T-helper 1 cell treated with Interleukin-12 subunit alpha and Interleukin-12 subunit beta and Interleukin-4 antibody, amounts not matched to agents 30 μg/mL and 1 μg/mL, for 36 hours (primary cell): ENCODE measurements around the gene POLR1B.
"Not testable (repeated sequence)": the region's sequence is repeated elsewhere in the genome, so short reads cannot be mapped to it uniquely, and the experiment has no call there.

Source experiments
- H3K27ac Mint-ChIP-seq: one replicate; pipeline ENCODE4 v1.8.0; 2021; ENCODE audit warnings: mild to moderate bottlenecking, mixed read lengths
- H3K27me3 Mint-ChIP-seq: one replicate; pipeline ENCODE4 v1.8.0; 2021; ENCODE audit warnings: low read depth, mixed read lengths
- H3K36me3 Mint-ChIP-seq: one replicate; pipeline ENCODE4 v1.8.0; 2021; ENCODE audit warnings: low read depth, mixed read lengths
- H3K4me1 Mint-ChIP-seq: one replicate; pipeline ENCODE4 v1.8.0; 2021; ENCODE audit warnings: low read depth, mixed read lengths
- H3K4me3 Mint-ChIP-seq: one replicate; pipeline ENCODE4 v1.8.0; 2021; ENCODE audit warnings: mild to moderate bottlenecking, moderate library complexity, mixed read lengths
- H3K9me3 Mint-ChIP-seq: one replicate; pipeline ENCODE4 v1.8.0; 2021; ENCODE audit warnings: mixed read lengths

The POLR1B gene

DNA sequence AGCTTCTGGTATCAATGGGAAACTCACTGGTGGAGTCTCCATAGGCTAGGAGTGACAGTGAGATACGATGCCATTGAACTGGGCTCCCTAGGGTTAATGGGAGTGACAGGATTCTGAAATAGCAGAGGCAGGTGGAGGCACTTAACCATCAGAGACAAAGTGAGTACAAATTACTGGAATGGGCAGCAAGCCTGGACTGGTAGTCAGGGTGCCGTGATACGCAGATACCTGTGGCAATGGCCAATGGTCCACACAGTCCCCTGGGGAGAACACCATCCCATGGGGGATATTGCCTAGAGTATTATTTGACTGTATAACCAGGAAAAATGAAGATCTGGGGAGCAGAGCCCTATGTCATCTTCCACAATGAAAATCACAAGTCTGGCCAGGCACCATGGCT, 59.5 kb downstream of the POLR1B start:
- Mint-ChIP-seq H3K36me3 (peaks cover 2% of the 10 kb centered on the region), H3K9me3 (no peaks in the 10 kb centered on the region), H3K4me1 (peaks cover 5% of the 10 kb centered on the region), H3K4me3 (no peak overlapping the region), H3K27me3 (no peaks in the 10 kb centered on the region), H3K27ac (no peak overlapping the region)

DNA sequence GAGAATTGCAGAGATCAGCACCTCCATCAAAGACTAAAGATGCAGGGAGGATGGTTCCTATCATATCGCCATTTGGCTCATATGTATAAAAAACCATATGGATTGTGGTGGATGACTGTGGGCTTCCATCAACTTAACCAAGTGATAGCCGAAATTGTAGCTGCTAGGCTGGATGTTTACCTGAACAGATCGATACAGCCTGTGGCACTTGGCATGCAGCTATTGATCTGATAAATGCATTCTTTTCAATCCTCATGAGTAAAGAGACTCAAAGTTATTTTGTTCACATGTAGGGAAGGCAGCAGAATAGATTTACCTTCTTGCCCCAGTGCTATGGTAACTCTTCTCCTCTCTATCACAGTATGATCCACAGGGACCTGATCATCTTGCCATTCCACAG, 60.7 kb downstream of the POLR1B start:
- Mint-ChIP-seq H3K27ac (no peak overlapping the region), H3K4me3 (no peak overlapping the region), H3K36me3 (peaks cover 2% of the 10 kb centered on the region), H3K9me3 (no peaks in the 10 kb centered on the region), H3K4me1 (peaks cover 5% of the 10 kb centered on the region), H3K27me3 (no peaks in the 10 kb centered on the region)

DNA sequence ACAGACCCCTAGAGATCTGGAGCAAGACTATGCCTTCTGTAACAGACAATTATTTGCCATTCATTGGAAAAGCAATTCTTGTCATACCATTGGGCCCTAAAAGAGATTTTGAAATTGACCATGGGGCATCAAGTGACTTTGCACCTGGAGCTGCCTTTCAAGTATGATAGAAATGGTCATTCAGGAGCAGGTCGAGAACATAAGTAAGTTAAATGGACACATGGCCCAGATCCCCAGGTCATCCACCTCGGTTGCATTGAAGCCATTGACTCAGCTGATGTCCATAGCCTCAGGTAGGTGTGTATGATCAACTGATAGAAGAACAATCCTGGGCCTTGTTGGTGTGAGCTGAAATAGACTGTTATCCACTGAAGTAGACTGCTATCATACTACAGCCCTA, 61.5 kb downstream of the POLR1B start:
- Mint-ChIP-seq H3K36me3 (peaks cover 2% of the 10 kb centered on the region), H3K27me3 (no peaks in the 10 kb centered on the region), H3K4me1 (peaks cover 5% of the 10 kb centered on the region), H3K9me3 (no peaks in the 10 kb centered on the region), H3K4me3 (no peak overlapping the region), H3K27ac (no peak overlapping the region)

DNA sequence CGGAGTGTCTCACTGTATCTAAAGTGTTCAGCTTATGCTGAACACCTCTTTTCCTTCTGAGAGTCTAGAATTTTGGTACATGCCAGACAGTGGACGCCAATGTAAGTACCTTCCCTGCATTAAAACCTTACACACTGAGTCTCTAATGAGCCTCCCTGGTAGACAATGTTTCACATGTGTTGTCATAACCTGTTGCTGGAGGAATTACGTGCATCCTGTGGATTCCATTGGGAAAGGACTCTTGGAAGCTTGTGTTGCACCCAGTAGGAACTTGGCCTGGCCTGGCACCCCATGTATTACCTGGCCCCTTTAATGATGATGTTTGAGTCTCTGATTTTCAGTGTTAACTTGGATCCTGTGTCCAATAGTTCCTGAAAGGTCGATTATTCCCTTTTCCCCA, 62.7 kb downstream of the POLR1B start:
- peaks cover 5% of the 10 kb centered on the region for H3K36me3 Mint-ChIP-seq
- H3K27me3 Mint-ChIP-seq, result peaks cover 5% of the 10 kb centered on the region
- H3K4me1 Mint-ChIP-seq, result peaks cover 3% of the 10 kb centered on the region
- H3K9me3 Mint-ChIP-seq, result no peaks in the 10 kb centered on the region
- H3K27ac Mint-ChIP-seq, result no peak overlapping the region
- no peak overlapping the region for H3K4me3 Mint-ChIP-seq

DNA sequence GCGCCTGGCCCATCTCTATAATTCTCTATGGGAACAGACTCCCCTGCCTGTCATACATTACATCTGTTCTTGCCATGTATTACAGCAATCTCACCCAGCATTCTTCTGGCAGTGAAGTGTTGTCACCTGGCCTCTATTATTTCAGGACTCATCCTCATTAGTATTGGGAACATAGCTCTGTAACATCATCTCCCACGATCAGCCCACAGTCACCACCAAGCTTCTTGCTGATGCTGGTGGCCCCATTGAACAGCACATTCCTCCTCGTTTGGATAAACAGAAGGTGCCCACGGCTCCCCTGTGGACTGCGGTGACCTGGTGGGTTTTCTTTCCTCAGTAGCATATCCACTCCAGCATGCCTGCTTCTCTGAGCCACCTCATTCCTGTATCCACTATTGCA, 63.7 kb downstream of the POLR1B start:
- H3K9me3 Mint-ChIP-seq, result no peaks in the 10 kb centered on the region
- H3K27ac Mint-ChIP-seq, result no peak overlapping the region
- no peaks in the 10 kb centered on the region for H3K4me1 Mint-ChIP-seq
- H3K4me3 Mint-ChIP-seq, result no peak overlapping the region
- peaks cover 8% of the 10 kb centered on the region for H3K36me3 Mint-ChIP-seq
- peaks cover 15% of the 10 kb centered on the region for H3K27me3 Mint-ChIP-seq

DNA sequence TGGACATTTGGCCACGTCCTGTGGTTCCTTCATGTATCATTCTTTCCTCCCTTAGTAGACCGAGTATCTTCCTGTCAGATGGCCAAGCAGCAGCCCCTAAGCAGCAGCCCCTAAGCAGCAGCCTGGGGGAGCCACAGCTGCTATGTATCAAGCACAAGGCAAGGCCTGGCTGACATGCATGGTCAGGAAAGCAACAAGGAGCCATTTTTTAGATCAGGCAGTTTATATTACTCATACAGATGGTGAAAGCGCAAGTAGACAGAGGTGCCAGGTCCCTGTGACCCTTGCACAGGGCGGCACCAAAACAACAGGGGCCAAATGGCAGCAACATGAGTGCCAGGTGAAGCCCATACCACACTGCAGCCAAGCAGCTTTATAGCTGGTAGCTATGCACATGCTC, 64.3 kb downstream of the POLR1B start:
- Mint-ChIP-seq H3K27me3 (peaks cover 21% of the 10 kb centered on the region), H3K27ac (no peak overlapping the region), H3K4me3 (no peak overlapping the region), H3K36me3 (peaks cover 8% of the 10 kb centered on the region), H3K9me3 (no peaks in the 10 kb centered on the region), H3K4me1 (no peaks in the 10 kb centered on the region)

DNA sequence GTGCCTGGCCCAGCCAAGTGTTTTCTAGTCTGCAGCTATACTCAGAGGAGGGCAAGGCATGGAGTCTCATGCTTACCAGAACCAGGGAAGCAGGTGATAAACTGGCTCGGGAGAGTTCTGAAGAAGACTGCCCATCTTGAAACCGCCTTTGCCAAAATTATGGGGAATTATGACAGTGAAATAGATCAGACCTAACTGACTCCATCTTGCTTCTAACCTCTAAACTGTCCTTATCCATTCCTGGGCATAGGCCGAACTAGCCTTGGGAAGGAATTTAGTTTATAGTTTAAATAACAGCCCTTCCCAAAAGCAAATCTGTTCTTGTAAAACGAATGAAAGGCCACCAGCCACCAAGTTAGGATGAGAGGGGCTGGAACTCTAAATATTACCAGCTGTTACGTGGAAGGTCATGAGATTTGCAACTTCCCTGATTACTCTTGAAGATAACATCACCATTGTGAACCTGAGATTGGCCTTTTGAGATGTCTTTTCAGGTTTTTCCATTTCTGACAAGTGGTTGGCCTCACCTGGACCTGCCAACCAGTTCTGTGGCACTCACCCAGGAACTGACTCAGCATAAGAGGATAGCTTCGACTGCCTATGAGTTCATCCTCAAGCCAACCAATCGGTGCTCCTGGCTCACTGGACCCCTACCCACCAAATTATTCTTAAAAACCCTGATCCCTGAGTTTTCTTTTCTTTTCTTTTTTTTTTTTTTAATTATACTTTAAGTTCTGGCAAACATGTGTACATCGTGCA, 65.6 kb downstream of the POLR1B start:
- no peaks in the 10 kb centered on the region for H3K9me3 Mint-ChIP-seq
- peaks cover 11% of the 10 kb centered on the region for H3K36me3 Mint-ChIP-seq

DNA sequence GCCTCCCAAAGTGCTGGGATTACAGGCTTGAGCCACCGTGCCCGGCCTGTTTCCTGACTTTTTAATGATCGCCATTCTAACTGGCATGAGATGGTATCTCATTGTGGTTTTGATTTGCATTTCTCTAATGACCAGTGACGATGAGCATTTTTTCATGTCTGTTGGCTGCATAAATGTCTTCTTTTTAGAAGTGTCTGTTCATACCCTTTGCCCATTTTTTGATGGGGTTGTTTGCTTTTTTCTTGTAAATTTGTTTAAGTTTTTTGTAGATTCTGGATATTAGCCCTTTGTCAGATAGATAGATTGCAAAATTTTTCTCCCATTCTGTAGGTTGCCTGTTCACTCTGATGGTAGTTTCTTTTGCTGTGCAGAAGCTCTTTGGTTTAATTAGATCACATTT, 67.1 kb downstream of the POLR1B start:
- not testable (repeated sequence) for H3K27ac Mint-ChIP-seq
- H3K27me3 Mint-ChIP-seq, result peaks cover 43% of the 10 kb centered on the region

More for the DNA sequence above, 65.6 kb downstream of the POLR1B start:
- Mint-ChIP-seq H3K4me3 (no peak overlapping the region), H3K27me3 (peaks cover 31% of the 10 kb centered on the region), H3K4me1 (no peaks in the 10 kb centered on the region), H3K27ac (no peak overlapping the region)

DNA sequence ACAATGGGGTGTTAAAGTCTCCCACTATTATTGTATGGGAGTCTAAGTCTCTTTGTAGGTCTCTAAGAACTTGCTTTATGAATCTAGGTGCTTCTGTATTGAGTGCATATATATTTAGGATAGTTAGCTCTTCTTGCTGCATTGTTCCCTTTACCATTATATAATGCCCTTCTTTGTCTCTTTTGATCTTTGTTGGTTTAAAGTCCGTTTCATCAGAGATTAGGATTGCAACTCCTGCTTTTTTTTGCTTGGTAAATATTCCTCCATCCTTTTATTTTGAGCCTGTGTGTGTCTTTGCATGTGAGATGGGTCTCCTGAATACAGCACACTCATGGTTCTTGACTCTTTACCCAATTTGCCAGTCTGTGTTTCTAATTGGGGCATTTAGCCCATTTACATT, 70.0 kb downstream of the POLR1B start:
- H3K27ac Mint-ChIP-seq, H3K9me3 Mint-ChIP-seq, H3K4me3 Mint-ChIP-seq, H3K4me1 Mint-ChIP-seq: not testable (repeated sequence)
- Mint-ChIP-seq H3K27me3 (peaks cover 43% of the 10 kb centered on the region), H3K36me3 (peaks cover 11% of the 10 kb centered on the region)

More for the DNA sequence above, 67.1 kb downstream of the POLR1B start:
- peaks cover 11% of the 10 kb centered on the region for H3K36me3 Mint-ChIP-seq
- not testable (repeated sequence) for H3K9me3 Mint-ChIP-seq, H3K4me1 Mint-ChIP-seq, H3K4me3 Mint-ChIP-seq

DNA sequence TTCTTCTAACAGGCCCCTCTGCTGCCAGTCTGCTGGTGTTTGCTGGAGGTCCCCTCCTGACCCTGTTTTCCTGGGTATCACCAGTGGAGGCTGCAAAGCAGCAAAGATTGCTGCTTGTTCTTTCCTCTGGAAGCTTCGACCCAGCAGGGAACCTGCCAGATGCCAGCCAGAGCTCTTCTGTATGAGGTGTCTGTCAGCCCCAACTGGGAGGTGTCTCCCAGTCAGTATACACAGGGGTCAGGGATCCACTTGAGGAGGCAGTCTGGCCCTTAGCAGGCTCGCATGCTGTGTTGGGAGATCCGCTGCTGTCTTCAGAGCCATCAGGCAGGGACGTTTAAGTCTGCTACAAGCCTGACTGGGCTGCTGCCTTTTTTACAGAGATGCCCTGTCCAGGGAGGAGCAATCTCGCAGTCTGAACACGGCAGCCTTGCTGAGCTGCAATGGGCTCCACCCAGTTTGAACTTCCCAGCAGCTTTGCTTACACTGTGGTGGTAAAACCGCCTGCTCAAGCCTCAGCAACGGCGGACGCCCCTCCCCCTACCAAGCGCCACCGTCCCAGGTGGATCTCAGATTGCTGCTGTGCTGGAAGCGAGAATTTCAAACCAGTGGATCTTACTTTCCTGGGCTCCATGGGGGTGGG, 72.1 kb downstream of the POLR1B start:
- Mint-ChIP-seq H3K36me3 (peaks cover 11% of the 10 kb centered on the region), H3K9me3 (no peaks in the 10 kb centered on the region), H3K27ac (no peak overlapping the region), H3K27me3 (peaks cover 43% of the 10 kb centered on the region), H3K4me3 (no peak overlapping the region), H3K4me1 (no peaks in the 10 kb centered on the region)

DNA sequence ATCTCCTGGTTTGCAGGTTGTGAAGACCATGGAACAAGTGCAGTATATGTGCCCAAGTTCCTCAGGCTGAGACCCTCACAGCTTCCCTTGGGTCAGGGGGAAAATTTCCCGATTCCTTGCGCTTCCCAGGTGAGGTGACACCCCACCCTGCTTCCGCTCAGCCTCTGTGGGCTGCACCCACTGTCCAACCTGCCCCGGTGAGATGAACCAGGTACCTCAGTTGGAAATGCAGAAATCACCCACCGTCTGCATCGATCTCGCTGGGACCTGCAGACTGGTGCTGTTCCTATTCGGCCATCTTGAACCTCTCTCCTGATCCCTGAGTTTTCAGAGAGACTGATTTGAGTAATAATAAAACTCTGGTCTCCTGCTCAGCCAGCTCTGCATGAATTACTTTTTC, 72.8 kb downstream of the POLR1B start:
- Mint-ChIP-seq H3K9me3 (no peaks in the 10 kb centered on the region), H3K27ac (no peak overlapping the region), H3K4me3 (no peak overlapping the region), H3K4me1 (no peaks in the 10 kb centered on the region), H3K36me3 (peaks cover 7% of the 10 kb centered on the region), H3K27me3 (peaks cover 37% of the 10 kb centered on the region)

DNA sequence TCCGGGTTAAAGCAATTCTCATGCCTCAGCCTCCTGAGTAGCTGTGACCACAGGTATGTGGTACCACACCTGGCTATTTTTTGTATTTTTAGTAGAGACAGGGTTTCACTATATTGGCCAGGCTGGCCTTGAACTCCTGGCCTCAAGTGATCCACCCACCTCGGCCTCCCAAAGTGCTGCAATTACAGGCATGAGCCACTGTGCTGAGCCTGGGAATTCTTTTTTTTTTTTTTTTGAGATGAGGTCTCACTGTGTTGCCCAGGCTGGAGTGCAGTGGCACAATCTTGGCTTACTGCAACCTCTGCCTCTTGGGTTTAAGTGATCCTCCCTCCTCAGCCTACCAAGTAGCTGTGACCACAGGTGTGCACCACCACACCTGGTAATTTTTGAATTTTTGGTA, 73.5 kb downstream of the POLR1B start:
- H3K4me1 Mint-ChIP-seq, H3K36me3 Mint-ChIP-seq, H3K9me3 Mint-ChIP-seq, H3K27ac Mint-ChIP-seq, H3K4me3 Mint-ChIP-seq: not testable (repeated sequence)
- H3K27me3 Mint-ChIP-seq, result peaks cover 29% of the 10 kb centered on the region

DNA sequence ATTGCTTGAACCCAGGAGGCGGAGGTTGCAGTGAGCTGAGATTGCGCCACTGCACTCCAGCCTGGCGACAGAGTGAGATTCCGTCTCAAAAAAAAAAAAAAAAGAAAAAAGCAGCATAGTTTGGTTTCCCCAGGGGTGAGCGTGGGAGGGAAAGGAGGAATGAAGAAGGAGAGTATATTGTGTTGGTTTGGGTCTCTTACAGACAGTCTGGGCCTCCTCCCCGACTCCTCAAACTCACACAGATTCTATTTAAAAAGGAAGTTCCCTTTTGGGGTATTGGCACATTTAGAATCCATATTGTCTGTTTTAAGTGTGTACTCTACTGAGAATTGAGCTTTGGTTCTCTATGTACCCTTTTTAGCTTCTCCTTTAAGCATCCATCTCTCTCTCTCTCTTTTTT, 76.1 kb downstream of the POLR1B start:
- no peak overlapping the region for H3K27ac Mint-ChIP-seq
- H3K36me3 Mint-ChIP-seq, result no peaks in the 10 kb centered on the region
- H3K4me1 Mint-ChIP-seq, result no peaks in the 10 kb centered on the region
- H3K4me3 Mint-ChIP-seq, result no peak overlapping the region
- peaks cover 9% of the 10 kb centered on the region for H3K27me3 Mint-ChIP-seq
- H3K9me3 Mint-ChIP-seq, result no peaks in the 10 kb centered on the region

DNA sequence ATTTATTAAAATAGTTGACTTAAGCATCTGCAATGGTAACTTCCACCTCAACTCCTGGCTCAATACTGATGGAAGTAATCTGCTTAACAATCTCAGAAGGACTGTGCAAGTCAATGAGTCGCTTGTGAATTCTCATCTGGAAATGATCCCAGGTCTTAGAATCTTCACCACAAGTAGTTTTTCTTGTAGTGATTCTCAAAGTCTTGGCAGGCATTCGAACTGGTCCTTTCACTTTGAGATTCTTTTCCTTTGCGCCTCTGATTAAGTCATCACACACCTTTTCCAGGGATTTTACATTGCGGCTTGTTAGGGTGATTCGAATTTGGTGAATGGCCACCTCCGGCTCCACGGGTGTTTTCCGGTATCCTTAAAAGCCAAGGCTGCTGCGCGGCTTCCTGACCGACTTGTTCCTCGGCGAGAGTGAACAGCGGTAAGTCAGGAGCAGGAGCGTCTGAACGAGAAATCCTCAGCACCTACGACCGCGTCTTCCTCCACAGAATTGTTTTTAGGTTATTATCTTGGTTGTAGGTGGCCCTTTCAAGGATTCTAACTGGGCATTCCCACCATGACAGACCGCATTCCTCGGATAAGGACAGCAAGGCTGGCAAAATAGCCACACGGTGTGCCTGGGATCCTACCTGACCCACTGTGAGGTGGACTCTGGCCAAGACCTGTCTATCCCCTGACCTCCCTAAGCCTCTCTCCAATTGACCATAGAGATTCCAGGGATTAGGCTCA, 79.7 kb downstream of the POLR1B start:
- no peaks in the 10 kb centered on the region for H3K36me3 Mint-ChIP-seq
- no peak overlapping the region for H3K27ac Mint-ChIP-seq
- no peaks in the 10 kb centered on the region for H3K27me3 Mint-ChIP-seq
- H3K9me3 Mint-ChIP-seq, result no peaks in the 10 kb centered on the region
- peaks cover 30% of the 10 kb centered on the region for H3K4me1 Mint-ChIP-seq
- H3K4me3 Mint-ChIP-seq, result no peak overlapping the region

DNA sequence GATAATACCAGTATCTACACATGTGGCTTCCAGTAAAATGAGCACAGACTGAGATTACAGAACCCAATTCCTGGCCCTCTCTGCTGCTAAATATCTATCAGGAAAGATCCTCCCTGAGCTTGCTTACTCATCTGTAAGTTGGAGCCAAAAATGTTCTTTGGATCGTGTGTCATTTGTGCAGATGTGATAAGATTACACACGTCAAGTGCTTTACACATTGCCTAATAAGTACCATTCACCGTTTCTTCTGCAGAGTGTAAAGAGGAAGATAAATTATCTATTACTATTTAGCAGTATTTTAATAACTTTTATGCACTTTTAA, 80.2 kb downstream of the POLR1B start:
- H3K27ac Mint-ChIP-seq, result no peak overlapping the region
- H3K4me1 Mint-ChIP-seq, result peaks cover 35% of the 10 kb centered on the region
- no peaks in the 10 kb centered on the region for H3K27me3 Mint-ChIP-seq
- no peaks in the 10 kb centered on the region for H3K9me3 Mint-ChIP-seq
- no peaks in the 10 kb centered on the region for H3K36me3 Mint-ChIP-seq
- H3K4me3 Mint-ChIP-seq, result no peak overlapping the region
